Measurements from ENCODE around the gene ZNF516.

The ZNF516 gene

GRCh38 chr18:76383636-76384035 lies 111.4 kb downstream of the ZNF516 start:
- no peak overlapping the region for H3K4me3 ChIP-seq (ENCODE audit: low read depth, low read length)
- DNase-seq (ENCODE audit: low read depth), result no peak
- TF ChIP-seq CTCF (IDR thresholded peaks at IDR 0.05; ENCODE audit: control insufficient read depth, extremely low read depth, insufficient read depth), result no peak

DNA sequence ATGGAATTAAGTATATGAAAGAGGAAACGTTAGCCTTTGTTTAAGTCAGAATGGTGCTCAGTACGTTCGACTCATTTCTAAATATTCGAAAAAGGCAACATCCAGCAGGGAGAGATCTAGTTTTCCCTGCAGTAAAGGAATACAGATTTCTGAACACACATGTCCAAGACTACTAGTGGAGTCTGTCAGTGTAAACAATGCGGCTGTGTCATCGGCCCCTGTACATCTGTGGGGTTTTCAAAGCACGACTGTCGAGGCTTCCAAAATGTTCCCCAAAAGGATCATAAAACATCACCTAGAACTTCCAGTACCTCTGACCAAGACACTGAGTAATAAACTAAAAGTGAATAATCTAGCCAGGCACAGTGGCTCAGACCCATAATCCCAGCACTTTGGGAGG lies 112.8 kb downstream of the ZNF516 start:
- no peak overlapping the region for H3K4me3 ChIP-seq (ENCODE audit: low read depth, low read length)
- TF ChIP-seq CTCF (IDR thresholded peaks at IDR 0.05; ENCODE audit: control insufficient read depth, extremely low read depth, insufficient read depth), result no peak
- no peak for DNase-seq (ENCODE audit: low read depth)

DNA sequence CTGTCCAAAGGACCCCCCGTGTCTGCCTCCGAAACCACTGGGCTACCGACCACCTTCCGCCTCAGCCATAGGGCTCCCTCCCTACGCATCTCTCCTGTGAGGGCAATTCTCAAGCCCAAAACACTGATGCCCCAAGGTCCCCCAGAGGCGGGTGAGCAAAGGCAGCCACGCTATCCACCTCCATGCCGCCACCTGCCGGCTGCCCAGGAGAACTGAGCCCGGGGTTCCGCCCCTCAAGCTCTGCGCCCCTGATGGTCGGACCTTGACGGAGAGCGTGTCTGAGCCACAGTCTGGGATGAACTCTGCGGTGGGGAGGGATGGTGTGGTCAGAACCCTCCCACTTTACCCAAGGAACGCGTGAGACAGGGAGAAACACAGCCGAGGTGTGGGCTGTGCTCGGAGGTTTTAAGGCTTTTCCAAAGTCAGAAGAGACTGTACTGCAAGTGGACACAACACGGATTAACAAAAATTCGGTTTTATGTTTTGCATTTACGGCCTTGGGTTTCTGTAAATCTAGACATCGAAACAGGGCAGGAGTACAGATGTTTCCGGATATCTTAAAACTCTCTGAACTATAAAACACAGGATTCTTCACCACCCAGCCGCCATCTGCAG lies 114.1 kb downstream of the ZNF516 start:
- no peak for DNase-seq (ENCODE audit: low read depth)
- TF ChIP-seq CTCF (IDR thresholded peaks at IDR 0.05; ENCODE audit: control insufficient read depth, extremely low read depth, insufficient read depth), result peak; percentile 88

GRCh38 chr18:76380127-76380729 lies 114.8 kb downstream of the ZNF516 start:
- no peak for DNase-seq (ENCODE audit: low read depth)
- H3K4me3 ChIP-seq (ENCODE audit: low read depth, low read length), result no peak overlapping the region
- no peak for TF ChIP-seq CTCF (IDR thresholded peaks at IDR 0.05; ENCODE audit: control insufficient read depth, extremely low read depth, insufficient read depth)

More for the DNA sequence above, 114.1 kb downstream of the ZNF516 start:
- no peak overlapping the region for H3K4me3 ChIP-seq (ENCODE audit: low read depth, low read length)

GRCh38 chr18:76379226-76380126 lies 115.6 kb downstream of the ZNF516 start:
- DNase-seq (ENCODE audit: low read depth), result no peak
- TF ChIP-seq CTCF (IDR thresholded peaks at IDR 0.05; ENCODE audit: control insufficient read depth, extremely low read depth, insufficient read depth), result no peak
- H3K4me3 ChIP-seq (ENCODE audit: low read depth, low read length), result no peak overlapping the region

DNA sequence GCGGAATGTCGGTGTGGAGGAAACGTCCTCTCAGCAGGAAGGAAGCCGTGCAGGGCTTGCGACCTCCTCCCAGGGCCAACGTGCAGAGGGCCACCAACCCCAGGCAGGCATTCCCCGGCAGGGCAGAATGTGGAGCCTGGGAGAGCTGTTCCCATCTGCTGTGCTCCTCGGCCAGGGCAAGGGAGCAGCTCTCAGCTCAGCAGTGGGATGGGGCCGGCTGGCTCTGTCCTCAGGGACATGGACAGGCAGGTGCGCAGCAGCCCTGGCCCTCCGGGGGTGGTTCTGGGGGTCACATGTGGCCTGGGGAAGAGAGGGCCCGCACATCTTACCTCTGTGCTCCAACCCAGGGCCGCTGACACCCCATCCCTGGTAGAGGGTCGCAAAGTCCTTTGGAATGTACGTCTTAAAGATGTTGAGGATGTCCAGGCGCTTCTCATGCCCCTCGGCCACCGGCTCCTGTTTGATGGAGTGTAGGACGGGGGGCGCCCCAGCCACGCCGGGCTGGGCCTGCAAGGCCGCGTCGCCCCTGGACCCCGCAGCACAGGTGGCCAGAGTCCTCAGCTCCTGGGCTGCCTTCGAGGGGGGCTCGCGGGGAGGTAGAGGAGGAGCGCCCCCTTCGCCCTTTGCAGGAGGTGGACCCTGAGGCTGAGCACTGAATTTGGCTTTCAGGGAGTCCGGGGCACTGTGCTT lies 116.4 kb downstream of the ZNF516 start:
- TF ChIP-seq CTCF (IDR thresholded peaks at IDR 0.05; ENCODE audit: control insufficient read depth, extremely low read depth, insufficient read depth), result no peak
- DNase-seq (ENCODE audit: low read depth), result no peak

More for the DNA sequence above, 116.4 kb downstream of the ZNF516 start:
- H3K4me3 ChIP-seq (ENCODE audit: low read depth, low read length), result no peak overlapping the region
